Measurements from ENCODE around the gene FAM3B.
"Not testable (repeated sequence)": the region's sequence is repeated elsewhere in the genome, so short reads cannot be mapped to it uniquely, and the experiment has no call there.

FAM3B gene

GRCh38 chr21:41294548-41295231, 21.9 kb upstream of the FAM3B start:
- no peaks in the 10 kb centered on the region for H3K36me3 ChIP-seq (ENCODE audit: control insufficient read depth in 1 of 2, insufficient read depth in 2 of 2, low read length in 2 of 2)
- H3K27ac ChIP-seq (ENCODE audit: low read length) = no peak overlapping the region
- H3K4me1 ChIP-seq (ENCODE audit: control insufficient read depth in 1 of 2, insufficient read depth in 2 of 2, low read length in 2 of 2) = peaks cover 0 to 3% of the 10 kb centered on the region in 2 donors
- H3K27me3 ChIP-seq (ENCODE audit: low read depth, low read length) = no peaks in the 10 kb centered on the region
- no peak overlapping the region for H3K4me3 ChIP-seq (ENCODE audit: low read depth in 1 of 2, low read length in 2 of 2)
- H3K9me3 ChIP-seq (ENCODE audit: control insufficient read depth in 1 of 2, low read length in 2 of 2) = peaks cover 0 to 7% of the 10 kb centered on the region in 2 donors

- Histone ChIP-seq H3K4me1 (ENCODE audit: control insufficient read depth in 1 of 2, insufficient read depth in 2 of 2, low read length in 2 of 2) (peaks cover 0 to 3% of the 10 kb centered on the region in 2 donors), H3K27ac (ENCODE audit: low read length) (no peak overlapping the region), H3K4me3 (ENCODE audit: low read depth in 1 of 2, low read length in 2 of 2) (no peak overlapping the region), H3K9me3 (ENCODE audit: control insufficient read depth in 1 of 2, low read length in 2 of 2) (peaks cover 0 to 7% of the 10 kb centered on the region in 2 donors), H3K27me3 (ENCODE audit: low read depth, low read length) (no peaks in the 10 kb centered on the region), H3K36me3 (ENCODE audit: control insufficient read depth in 1 of 2, insufficient read depth in 2 of 2, low read length in 2 of 2) (no peaks in the 10 kb centered on the region)
Measured at GRCh38 chr21:41295721-41296254, 20.8 kb upstream of the FAM3B start.

DNA sequence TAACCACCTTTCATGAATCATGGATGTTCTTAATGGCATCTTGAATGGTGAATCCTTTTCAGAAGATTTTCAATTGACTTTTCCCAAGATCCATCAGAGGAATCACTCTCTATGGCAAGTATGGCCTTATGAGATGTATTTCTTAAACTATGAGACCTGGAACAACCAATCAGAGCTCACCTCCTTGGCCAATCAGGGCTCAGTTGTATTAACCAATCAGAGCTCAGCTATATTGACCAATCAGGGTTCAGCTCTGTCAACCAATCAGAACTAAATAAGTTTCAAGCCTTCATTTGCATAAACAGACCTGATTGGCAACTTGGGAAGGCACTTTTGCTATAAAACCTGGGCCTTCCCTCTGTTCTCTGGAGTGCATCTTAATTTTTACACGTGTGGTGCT, 13.6 kb upstream of the FAM3B start:
- H3K4me1 ChIP-seq (ENCODE audit: control insufficient read depth in 1 of 2, insufficient read depth in 2 of 2, low read length in 2 of 2) = no peaks in the 10 kb centered on the region
- H3K27ac ChIP-seq (ENCODE audit: low read length) = no peak overlapping the region
- peaks cover 0 to 13% of the 10 kb centered on the region in 2 donors for H3K9me3 ChIP-seq (ENCODE audit: control insufficient read depth in 1 of 2, low read length in 2 of 2)
- no peaks in the 10 kb centered on the region for H3K36me3 ChIP-seq (ENCODE audit: control insufficient read depth in 1 of 2, insufficient read depth in 2 of 2, low read length in 2 of 2)
- H3K27me3 ChIP-seq (ENCODE audit: low read depth, low read length) = no peaks in the 10 kb centered on the region
- no peak overlapping the region for H3K4me3 ChIP-seq (ENCODE audit: low read depth in 1 of 2, low read length in 2 of 2)

DNA sequence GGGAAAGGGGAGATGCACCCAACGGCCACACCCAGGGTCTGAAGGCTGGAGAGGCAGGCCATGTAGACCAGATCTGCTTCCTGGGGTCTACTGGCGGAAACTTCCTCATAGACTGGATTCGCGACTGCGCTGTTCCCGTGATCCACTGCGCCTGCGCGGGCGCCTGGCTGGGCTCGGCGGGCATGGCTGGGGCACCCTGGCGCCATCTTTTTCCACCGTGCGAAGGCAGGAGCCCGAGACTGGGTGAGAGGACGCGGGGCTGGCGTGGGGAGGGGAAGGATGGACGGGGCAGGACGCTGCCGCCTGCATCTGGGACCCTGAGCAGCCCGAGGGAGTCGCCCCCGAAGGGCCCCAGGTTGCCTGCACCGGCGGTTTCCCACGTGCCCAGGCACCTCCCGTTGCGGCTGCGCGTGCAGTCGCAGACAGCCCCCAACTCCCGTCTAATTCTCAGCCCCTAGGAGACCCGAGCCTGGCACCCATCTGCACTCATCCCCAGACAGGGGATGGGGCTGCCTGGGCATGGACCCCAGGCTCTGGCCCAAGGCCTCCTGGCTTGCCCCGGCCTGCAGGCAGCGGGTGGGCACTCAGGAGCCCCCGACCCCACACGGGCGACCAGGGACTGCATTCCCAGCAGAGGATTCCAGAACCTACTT, 12.4 kb upstream of the FAM3B start:
- no peaks in the 10 kb centered on the region for H3K36me3 ChIP-seq (ENCODE audit: control insufficient read depth in 1 of 2, insufficient read depth in 2 of 2, low read length in 2 of 2)
- H3K9me3 ChIP-seq (ENCODE audit: control insufficient read depth in 1 of 2, low read length in 2 of 2) = peaks cover 0 to 6% of the 10 kb centered on the region in 2 donors
- H3K27ac ChIP-seq (ENCODE audit: low read length) = no peak overlapping the region
- H3K4me1 ChIP-seq (ENCODE audit: control insufficient read depth in 1 of 2, insufficient read depth in 2 of 2, low read length in 2 of 2) = no peaks in the 10 kb centered on the region
- no peaks in the 10 kb centered on the region for H3K27me3 ChIP-seq (ENCODE audit: low read depth, low read length)
- H3K4me3 ChIP-seq (ENCODE audit: low read depth in 1 of 2, low read length in 2 of 2) = no peak overlapping the region

DNA sequence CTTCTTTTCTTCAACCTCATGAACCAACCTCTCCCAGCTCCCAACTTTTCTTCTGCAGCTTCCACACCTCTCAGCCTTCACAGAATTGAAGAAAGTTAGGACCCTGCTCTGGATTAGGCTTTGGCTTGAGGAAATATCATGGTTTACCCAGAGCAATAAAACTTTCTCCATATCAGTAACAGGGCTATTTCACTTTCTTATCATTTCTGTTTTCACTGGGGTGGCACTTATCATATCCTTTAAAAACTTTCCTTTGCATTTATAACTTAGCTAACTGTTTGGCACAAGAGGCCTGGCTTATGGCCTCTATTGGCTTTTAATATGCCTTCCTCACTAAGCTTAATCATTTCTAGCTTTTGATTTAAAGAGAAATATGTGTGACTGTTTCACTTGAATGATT, 9.4 kb upstream of the FAM3B start:
- H3K4me3 ChIP-seq (ENCODE audit: low read depth in 1 of 2, low read length in 2 of 2) = no peak overlapping the region
- no peaks in the 10 kb centered on the region for H3K27me3 ChIP-seq (ENCODE audit: low read depth, low read length)
- no peaks in the 10 kb centered on the region for H3K36me3 ChIP-seq (ENCODE audit: control insufficient read depth in 1 of 2, insufficient read depth in 2 of 2, low read length in 2 of 2)
- H3K4me1 ChIP-seq (ENCODE audit: control insufficient read depth in 1 of 2, insufficient read depth in 2 of 2, low read length in 2 of 2) = no peaks in the 10 kb centered on the region
- peaks cover 0 to 3% of the 10 kb centered on the region in 2 donors for H3K9me3 ChIP-seq (ENCODE audit: control insufficient read depth in 1 of 2, low read length in 2 of 2)
- no peak overlapping the region for H3K27ac ChIP-seq (ENCODE audit: low read length)

DNA sequence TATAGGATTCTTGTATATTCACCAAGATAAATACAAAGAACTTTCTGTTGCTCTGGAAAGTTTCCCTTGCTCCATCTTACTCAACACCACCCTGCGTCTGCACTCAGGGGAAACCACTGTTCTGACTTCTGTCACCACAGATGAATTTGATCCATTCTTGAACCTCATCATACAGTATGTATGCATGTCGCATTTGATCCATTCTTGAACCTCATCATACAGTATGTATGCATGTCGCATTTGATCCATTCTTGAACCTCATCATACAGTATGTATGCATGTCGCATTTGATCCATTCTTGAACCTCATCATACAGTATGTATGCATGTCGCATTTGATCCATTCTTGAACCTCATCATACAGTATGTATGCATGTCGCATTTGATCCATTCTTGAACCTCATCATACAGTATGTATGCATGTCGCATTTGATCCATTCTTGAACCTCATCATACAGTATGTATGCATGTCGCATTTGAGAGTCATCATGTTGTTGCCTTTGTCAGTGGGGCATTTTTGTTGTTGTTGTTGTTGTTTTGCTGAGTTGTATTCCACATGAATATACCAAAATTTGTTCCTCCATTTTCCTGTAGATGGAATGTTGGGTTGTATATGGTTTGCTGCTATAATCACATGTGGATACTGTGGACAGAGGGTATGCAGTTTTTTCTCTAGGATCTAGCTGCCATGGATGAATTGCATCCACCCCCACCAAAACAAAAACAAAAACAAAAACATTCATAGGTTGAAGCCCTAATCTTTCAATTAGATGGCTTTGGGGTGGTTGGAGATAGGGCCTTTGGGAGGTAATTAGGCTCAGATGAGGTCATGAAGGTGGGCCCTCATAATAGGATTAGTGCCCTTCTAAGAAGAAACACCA, 3.1 kb upstream of the FAM3B start:
- not testable (repeated sequence) for H3K36me3 ChIP-seq (ENCODE audit: control insufficient read depth in 1 of 2, insufficient read depth in 2 of 2, low read length in 2 of 2); H3K4me3 ChIP-seq (ENCODE audit: low read depth in 1 of 2, low read length in 2 of 2); H3K27me3 ChIP-seq (ENCODE audit: low read depth, low read length); H3K27ac ChIP-seq (ENCODE audit: low read length); H3K9me3 ChIP-seq (ENCODE audit: control insufficient read depth in 1 of 2, low read length in 2 of 2)
- peaks cover 0 to 11% of the 10 kb centered on the region in 2 donors for H3K4me1 ChIP-seq (ENCODE audit: control insufficient read depth in 1 of 2, insufficient read depth in 2 of 2, low read length in 2 of 2)

DNA sequence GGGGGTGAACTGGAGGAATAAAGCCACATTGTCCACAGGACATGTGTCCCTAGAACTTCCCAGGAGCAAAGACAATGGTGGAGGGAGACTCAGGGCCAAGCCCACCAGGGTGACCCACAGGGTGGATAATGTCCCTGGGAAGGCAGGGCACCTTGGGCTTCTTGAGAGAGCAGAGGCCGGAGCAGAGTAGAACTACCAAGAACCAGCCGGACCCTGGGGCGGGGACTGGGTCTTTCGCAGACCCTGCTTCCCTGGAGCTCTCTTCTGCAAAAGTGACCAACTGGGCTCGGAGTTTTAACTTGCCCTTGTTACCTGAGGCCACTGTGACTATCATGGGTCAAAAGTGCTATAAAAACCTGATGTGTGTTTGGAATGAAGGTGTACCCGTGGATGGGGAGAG, 875 bp upstream of the FAM3B start:
- no peaks in the 10 kb centered on the region for H3K9me3 ChIP-seq (ENCODE audit: control insufficient read depth in 1 of 2, low read length in 2 of 2)
- no peaks in the 10 kb centered on the region for H3K36me3 ChIP-seq (ENCODE audit: control insufficient read depth in 1 of 2, insufficient read depth in 2 of 2, low read length in 2 of 2)
- H3K4me3 ChIP-seq (ENCODE audit: low read depth in 1 of 2, low read length in 2 of 2) = peak overlapping the region in 1 of 2 donors; percentile 30
- peaks cover 0 to 11% of the 10 kb centered on the region in 2 donors for H3K4me1 ChIP-seq (ENCODE audit: control insufficient read depth in 1 of 2, insufficient read depth in 2 of 2, low read length in 2 of 2)
- no peak overlapping the region for H3K27ac ChIP-seq (ENCODE audit: low read length)
- peaks cover 7% of the 10 kb centered on the region for H3K27me3 ChIP-seq (ENCODE audit: low read depth, low read length)

GRCh38 chr21:41317063-41317392, 427 bp downstream of the FAM3B start:
- peaks cover 0 to 11% of the 10 kb centered on the region in 2 donors for H3K4me1 ChIP-seq (ENCODE audit: control insufficient read depth in 1 of 2, insufficient read depth in 2 of 2, low read length in 2 of 2)
- H3K27me3 ChIP-seq (ENCODE audit: low read depth, low read length) = peaks cover 7% of the 10 kb centered on the region
- no peaks in the 10 kb centered on the region for H3K36me3 ChIP-seq (ENCODE audit: control insufficient read depth in 1 of 2, insufficient read depth in 2 of 2, low read length in 2 of 2)
- H3K4me3 ChIP-seq (ENCODE audit: low read depth in 1 of 2, low read length in 2 of 2) = peak overlapping the region; percentile 50 to 60
- H3K9me3 ChIP-seq (ENCODE audit: control insufficient read depth in 1 of 2, low read length in 2 of 2) = no peaks in the 10 kb centered on the region
- peak overlapping the region; percentile 64 for H3K27ac ChIP-seq (ENCODE audit: low read length)

DNA sequence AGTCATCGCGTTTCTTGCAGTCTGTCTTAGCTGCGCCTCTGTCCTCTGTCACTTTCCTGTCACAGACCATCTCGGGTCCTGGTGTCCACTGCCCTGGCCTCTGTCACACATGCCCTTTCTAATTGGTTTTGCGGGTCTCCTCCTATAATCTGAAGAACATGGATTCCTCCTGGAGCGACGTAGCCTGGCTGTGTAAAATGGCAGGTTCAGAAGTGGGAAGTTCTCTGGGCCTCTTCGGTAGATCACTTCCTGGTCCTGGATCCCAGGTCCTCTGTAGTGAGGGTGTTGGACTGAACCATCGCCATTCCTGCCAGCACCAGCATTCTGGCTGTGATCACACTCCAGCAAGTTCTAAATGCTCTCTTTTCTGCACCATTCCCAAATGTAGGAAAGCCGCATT, 857 bp downstream of the FAM3B start:
- H3K4me3 ChIP-seq (ENCODE audit: low read depth in 1 of 2, low read length in 2 of 2) = peak overlapping the region in 1 of 2 donors; percentile 60
- no peaks in the 10 kb centered on the region for H3K9me3 ChIP-seq (ENCODE audit: control insufficient read depth in 1 of 2, low read length in 2 of 2)
- H3K36me3 ChIP-seq (ENCODE audit: control insufficient read depth in 1 of 2, insufficient read depth in 2 of 2, low read length in 2 of 2) = no peaks in the 10 kb centered on the region
- peaks cover 0 to 11% of the 10 kb centered on the region in 2 donors for H3K4me1 ChIP-seq (ENCODE audit: control insufficient read depth in 1 of 2, insufficient read depth in 2 of 2, low read length in 2 of 2)
- peak overlapping the region; percentile 64 for H3K27ac ChIP-seq (ENCODE audit: low read length)
- H3K27me3 ChIP-seq (ENCODE audit: low read depth, low read length) = peaks cover 7% of the 10 kb centered on the region

DNA sequence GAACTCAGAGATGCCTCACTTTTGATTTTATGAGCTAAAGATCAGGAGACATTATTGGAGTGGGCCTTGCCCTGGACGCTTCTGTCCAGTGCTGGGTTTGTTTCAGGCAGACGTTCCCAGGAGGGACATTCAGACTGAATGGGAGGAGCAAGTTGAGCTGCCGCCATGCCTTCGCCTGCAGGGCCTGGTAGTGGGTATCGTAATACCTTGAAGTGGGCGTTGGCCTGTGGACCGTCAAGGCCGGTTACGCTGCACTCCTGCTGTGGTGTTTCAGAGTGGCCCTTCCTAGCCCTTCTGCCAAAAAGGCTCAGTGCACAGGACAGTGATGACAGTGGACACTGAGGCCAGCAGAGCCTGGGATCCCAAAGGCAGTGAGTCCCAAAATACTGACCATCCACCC, 1.6 kb downstream of the FAM3B start:
- Histone ChIP-seq H3K27ac (ENCODE audit: low read length) (peak overlapping the region; percentile 64), H3K4me1 (ENCODE audit: control insufficient read depth in 1 of 2, insufficient read depth in 2 of 2, low read length in 2 of 2) (peaks cover 0 to 11% of the 10 kb centered on the region in 2 donors), H3K27me3 (ENCODE audit: low read depth, low read length) (peaks cover 7% of the 10 kb centered on the region), H3K36me3 (ENCODE audit: control insufficient read depth in 1 of 2, insufficient read depth in 2 of 2, low read length in 2 of 2) (no peaks in the 10 kb centered on the region), H3K9me3 (ENCODE audit: control insufficient read depth in 1 of 2, low read length in 2 of 2) (no peaks in the 10 kb centered on the region), H3K4me3 (ENCODE audit: low read depth in 1 of 2, low read length in 2 of 2) (peak overlapping the region in 1 of 2 donors; percentile 60)

DNA sequence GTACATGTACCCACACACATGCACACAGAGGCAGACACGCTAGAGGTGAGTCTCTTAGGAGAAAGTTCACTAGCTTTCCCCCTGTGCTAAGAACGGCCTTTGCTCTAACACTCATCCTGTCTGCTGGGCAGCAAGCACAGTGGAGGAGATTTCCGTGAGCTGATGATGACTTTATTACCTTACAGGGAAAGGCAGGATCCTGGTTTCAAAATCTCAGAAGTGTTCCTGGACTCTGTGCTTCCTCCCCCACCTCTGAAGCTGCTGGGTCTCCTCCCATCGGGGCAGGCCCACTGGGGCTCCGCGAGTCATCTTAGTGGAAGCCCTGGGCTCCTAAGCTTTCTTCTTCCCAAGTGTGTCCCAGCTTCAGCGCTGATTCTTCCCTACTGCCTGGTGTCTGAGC, 2.7 kb downstream of the FAM3B start:
- Histone ChIP-seq H3K27me3 (ENCODE audit: low read depth, low read length) (peaks cover 7% of the 10 kb centered on the region), H3K36me3 (ENCODE audit: control insufficient read depth in 1 of 2, insufficient read depth in 2 of 2, low read length in 2 of 2) (no peaks in the 10 kb centered on the region), H3K4me1 (ENCODE audit: control insufficient read depth in 1 of 2, insufficient read depth in 2 of 2, low read length in 2 of 2) (peaks cover 0 to 11% of the 10 kb centered on the region in 2 donors), H3K9me3 (ENCODE audit: control insufficient read depth in 1 of 2, low read length in 2 of 2) (no peaks in the 10 kb centered on the region), H3K27ac (ENCODE audit: low read length) (no peak overlapping the region), H3K4me3 (ENCODE audit: low read depth in 1 of 2, low read length in 2 of 2) (no peak overlapping the region)

Data from muscle layer of duodenum (tissue), 2 donors.